PC-3 (cell line): Measurements from ENCODE around the gene TRPM5. TPM values are rescaled to one million over a fixed set of nuclear protein-coding genes. Genes with fewer than 3 reads are reported as not detected.

ENCODE experiments used
- ATAC-seq: fragments of 200-7000 bp; cut with Tn5 transposase; 2 replicates; pipeline ENCODE4 v1.9.1; 2020; ENCODE audit warnings: mild to moderate bottlenecking, moderate library complexity
- BruUV-seq: library from RNA; stranded (reverse); fragments of 400-500 nt; replicated peaks from 2 replicates; lab custom pipeline; 2021; lab: Mats Ljungman, UMichigan
- CTCF ChIA-PET: fragments of 300-600 bp; sonication (Branson Sonifier 250); formaldehyde crosslinking; loops from one replicate; lab custom pipeline; 2022; ENCODE audit warnings: antibody characterized with exemption; lab: Charles Lee
- POLR2A ChIA-PET: fragments of 300-600 bp; sonication (Branson Sonifier 250); formaldehyde crosslinking; loops from one replicate; lab custom pipeline; 2022; ENCODE audit warnings: antibody characterized with exemption; ENCODE audit not compliant: unreplicated experiment; lab: Charles Lee
- DNase-seq: peaks from one replicate; pipeline ENCODE4 v3.0.0-alpha.2; 2015
- H2AFZ ChIP-seq: fragments of 300-600 bp; sonication (generic); 2 replicates; pipeline ENCODE4 v1.6.0; 2016; ENCODE audit warnings: antibody characterized with exemption, low read length
- H3F3A ChIP-seq: fragments of 300-600 bp; sonication (generic); one replicate; pipeline ENCODE4 v1.6.0; 2017; ENCODE audit warnings: antibody characterized with exemption, low read length, control low read depth, mild to moderate bottlenecking; ENCODE audit not compliant: unreplicated experiment
- H3K27ac ChIP-seq: fragments of 300-600 bp; sonication (generic); 2 replicates; pipeline ENCODE4 v1.5.1; 2016; ENCODE audit warnings: mild to moderate bottlenecking, low read length
- H3K27me3 ChIP-seq: fragments of 300-600 bp; sonication (generic); 2 replicates; pipeline ENCODE4 v1.6.1; 2016; ENCODE audit warnings: low read length, mixed read lengths
- H3K36me3 ChIP-seq: fragments of 300-600 bp; sonication (generic); 2 replicates; pipeline ENCODE4 v1.6.1; 2016; ENCODE audit warnings: low read depth, mixed run types, low read length, mixed read lengths
- H3K4me1 ChIP-seq: fragments of 300-600 bp; sonication (generic); 2 replicates; pipeline ENCODE4 v1.5.1; 2016; ENCODE audit warnings: low read length; ENCODE audit not compliant: insufficient read depth
- H3K4me2 ChIP-seq: fragments of 300-600 bp; sonication (generic); 2 replicates; pipeline ENCODE4 v1.6.0; 2016; ENCODE audit warnings: low read length
- H3K4me3 ChIP-seq: fragments of 300-600 bp; sonication (generic); 2 replicates; pipeline ENCODE4 v1.5.1; 2016; ENCODE audit warnings: mild to moderate bottlenecking, low read length, mixed read lengths
- H3K79me2 ChIP-seq: fragments of 300-600 bp; sonication (generic); 2 replicates; pipeline ENCODE4 v1.6.1; 2017; ENCODE audit warnings: low read length, mixed read lengths
- H3K9ac ChIP-seq: fragments of 300-600 bp; sonication (generic); 2 replicates; pipeline ENCODE4 v1.6.0; 2016; ENCODE audit warnings: mild to moderate bottlenecking, low read length
- H3K9me2 ChIP-seq: fragments of 300-600 bp; sonication (generic); replicated peaks from 2 replicates; pipeline ENCODE4 v1.6.1; 2016; ENCODE audit warnings: mixed run types, low read length, mixed read lengths
- H3K9me3 ChIP-seq: fragments of 300-600 bp; sonication (generic); 2 replicates; pipeline ENCODE4 v1.6.1; 2016; ENCODE audit warnings: low read length, mixed read lengths
- H4K20me1 ChIP-seq: fragments of 300-600 bp; sonication (generic); 2 replicates; pipeline ENCODE4 v1.6.1; 2016; ENCODE audit warnings: low read length, mixed read lengths
- EZH2 ChIP-seq: fragments of 300-600 bp; sonication (generic); IDR thresholded peaks from one replicate; pipeline ENCODE4 v1.6.1; 2017; ENCODE audit warnings: antibody characterized with exemption, mild to moderate bottlenecking, low read length; ENCODE audit not compliant: unreplicated experiment
- EZH2phosphoT487 ChIP-seq: fragments of 300-600 bp; sonication (generic); IDR thresholded peaks from 2 replicates; pipeline ENCODE4 v1.6.1; 2018; ENCODE audit warnings: mild to moderate bottlenecking, antibody characterized with exemption, low read length, borderline replicate concordance
- intact Hi-C: fragments of 100-400 bp; cut with micrococcal nuclease; formaldehyde crosslinking; loops from 2 replicates; pipeline ENCODE4 v1.9.0; 2023
- total RNA-seq: library from RNA; depleted of rRNA; stranded (reverse); fragments of >200 nt; gene quantifications from 2 replicates; pipeline ENCODE4 v1.2.3, GENCODE V29; 2014
- TF ChIP-seq, protein P1 (sequence below): fragments of 300-600 bp; sonication (generic); conservative IDR thresholded peaks from 2 replicates; pipeline ENCODE4 v1.5.1; 2017; ENCODE audit warnings: antibody characterized with exemption, low read depth, mild to moderate bottlenecking, low read length

Gene TRPM5
- total RNA-seq, 1 experiment from 2014 or later = not detected

GRCh38 chr11:2443406-2443805 is 908 bp downstream of the TRPM5 start:
- ChIA-PET CTCF (no interaction called here), POLR2A (no interaction called here)
- ATAC-seq = no peak
- Histone ChIP-seq H3K79me2 (no peaks in the 10 kb centered on the region), H4K20me1 (no peaks in the 10 kb centered on the region), H3K27ac (no peak overlapping the region), H2AFZ (no peak overlapping the region), H3K4me1 (no peaks in the 10 kb centered on the region), H3K27me3 (peaks cover 7% of the 10 kb centered on the region; the same call in 1 of the 2 replicates), H3K9me3 (no peaks in the 10 kb centered on the region), H3K9ac (no peak overlapping the region), H3K4me3 (no peak overlapping the region), H3K9me2 (no peaks in the 10 kb centered on the region), H3K4me2 (no peak overlapping the region), H3F3A (no peaks in the 10 kb centered on the region), H3K36me3 (no peaks in the 10 kb centered on the region)
- intact Hi-C loops = no loop called here
- no peak for DNase-seq
- BruUV-seq = no TSS peak
- TF ChIP-seq EZH2 = no peak
- no peak for TF ChIP-seq EZH2phosphoT487
- TF ChIP-seq, protein P1, sequence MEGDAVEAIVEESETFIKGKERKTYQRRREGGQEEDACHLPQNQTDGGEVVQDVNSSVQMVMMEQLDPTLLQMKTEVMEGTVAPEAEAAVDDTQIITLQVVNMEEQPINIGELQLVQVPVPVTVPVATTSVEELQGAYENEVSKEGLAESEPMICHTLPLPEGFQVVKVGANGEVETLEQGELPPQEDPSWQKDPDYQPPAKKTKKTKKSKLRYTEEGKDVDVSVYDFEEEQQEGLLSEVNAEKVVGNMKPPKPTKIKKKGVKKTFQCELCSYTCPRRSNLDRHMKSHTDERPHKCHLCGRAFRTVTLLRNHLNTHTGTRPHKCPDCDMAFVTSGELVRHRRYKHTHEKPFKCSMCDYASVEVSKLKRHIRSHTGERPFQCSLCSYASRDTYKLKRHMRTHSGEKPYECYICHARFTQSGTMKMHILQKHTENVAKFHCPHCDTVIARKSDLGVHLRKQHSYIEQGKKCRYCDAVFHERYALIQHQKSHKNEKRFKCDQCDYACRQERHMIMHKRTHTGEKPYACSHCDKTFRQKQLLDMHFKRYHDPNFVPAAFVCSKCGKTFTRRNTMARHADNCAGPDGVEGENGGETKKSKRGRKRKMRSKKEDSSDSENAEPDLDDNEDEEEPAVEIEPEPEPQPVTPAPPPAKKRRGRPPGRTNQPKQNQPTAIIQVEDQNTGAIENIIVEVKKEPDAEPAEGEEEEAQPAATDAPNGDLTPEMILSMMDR = no peak

DNA sequence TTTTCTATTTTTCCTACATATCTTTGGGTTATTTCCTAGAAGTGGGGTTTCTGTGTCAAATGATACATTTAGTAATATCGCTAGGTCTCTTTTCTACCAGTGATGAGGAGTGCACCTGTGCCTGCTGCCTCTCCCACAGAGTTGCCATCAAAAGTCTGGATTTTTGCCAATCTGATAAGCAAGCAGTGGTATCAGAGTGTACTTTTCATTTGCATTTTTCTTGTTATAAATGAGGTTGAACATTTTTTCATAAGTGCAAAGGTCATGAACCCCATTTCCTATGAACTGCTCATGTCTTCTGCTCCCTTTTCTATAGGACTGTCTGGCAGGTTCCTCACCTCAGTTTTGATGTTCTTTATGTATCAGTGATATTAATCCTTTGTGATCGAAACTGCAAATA is 1.7 kb downstream of the TRPM5 start:
- Histone ChIP-seq H3K4me2 (no peak overlapping the region), H3K9ac (no peak overlapping the region), H4K20me1 (no peaks in the 10 kb centered on the region), H3K27me3 (peaks cover 7% of the 10 kb centered on the region; the same call in 1 of the 2 replicates), H3F3A (no peaks in the 10 kb centered on the region), H3K79me2 (no peaks in the 10 kb centered on the region), H3K36me3 (no peaks in the 10 kb centered on the region), H3K4me3 (no peak overlapping the region), H3K4me1 (no peaks in the 10 kb centered on the region), H3K27ac (no peak overlapping the region), H2AFZ (no peak overlapping the region), H3K9me3 (no peaks in the 10 kb centered on the region), H3K9me2 (no peaks in the 10 kb centered on the region)
- BruUV-seq = no TSS peak
- no peak for ATAC-seq
- intact Hi-C loops = no loop called here
- POLR2A ChIA-PET = no interaction called here
- no peak for DNase-seq
- CTCF ChIA-PET = no interaction called here
- TF ChIP-seq EZH2phosphoT487 = no peak
- TF ChIP-seq EZH2 = no peak
- TF ChIP-seq, protein P1 = no peak

GRCh38 chr11:2441171-2441570 is 3.1 kb downstream of the TRPM5 start:
- CTCF ChIA-PET = interaction anchor here (0.7 kb wide), 1 partner anchor 22 kb away, joined by 3 read pairs; no protein-coding TSS in a partner anchor
- Histone ChIP-seq H2AFZ (no peak overlapping the region), H3K4me1 (no peaks in the 10 kb centered on the region), H3K4me3 (no peak overlapping the region), H3K27me3 (peaks cover 7% of the 10 kb centered on the region; the same call in 1 of the 2 replicates), H4K20me1 (no peaks in the 10 kb centered on the region), H3K9me2 (no peaks in the 10 kb centered on the region), H3K79me2 (no peaks in the 10 kb centered on the region), H3F3A (no peaks in the 10 kb centered on the region), H3K4me2 (no peak overlapping the region), H3K9me3 (no peaks in the 10 kb centered on the region), H3K27ac (no peak overlapping the region), H3K9ac (no peak overlapping the region), H3K36me3 (no peaks in the 10 kb centered on the region)
- POLR2A ChIA-PET = no interaction called here
- intact Hi-C loops = no loop called here
- BruUV-seq = no TSS peak
- DNase-seq = no peak
- no peak for TF ChIP-seq EZH2
- no peak for TF ChIP-seq EZH2phosphoT487
- no peak for ATAC-seq
